Measurements from ENCODE around the gene TIGAR. TPM values are rescaled to one million over a fixed set of nuclear protein-coding genes. Genes with fewer than 3 reads are reported as not detected.

Gene TIGAR
- polyA plus RNA-seq, 3 donors, result 5.5 to 16.0 (median 11.0) TPM

- Histone ChIP-seq H3K27me3 (ENCODE audit: control insufficient read depth in 2 of 2, insufficient read depth in 2 of 2, low read length in 2 of 2) (no peaks in the 10 kb centered on the region), H3K4me3 (replicated peaks in 1 of 3; ENCODE audit: low read depth in 2 of 3, low read length in 3 of 3) (no peak overlapping the region), H3K4me1 (ENCODE audit: control insufficient read depth in 1 of 2, insufficient read depth in 2 of 2, low read length in 2 of 2) (peaks cover 43 to 52% of the 10 kb centered on the region in 2 donors), H3K9ac (ENCODE audit: insufficient read depth, low read length, poor library complexity, severe bottlenecking) (no peak overlapping the region), H3K27ac (ENCODE audit: low read depth in 1 of 2, low read length in 2 of 2) (no peak overlapping the region), H3K79me2 (ENCODE audit: insufficient read depth, low read length) (peaks cover 14% of the 10 kb centered on the region), H4K20me1 (ENCODE audit: insufficient read depth, low read length) (no peaks in the 10 kb centered on the region), H2AFZ (ENCODE audit: insufficient read depth, low read depth, low read length, poor library complexity, severe bottlenecking) (no peak overlapping the region), H3K36me3 (replicated peaks in 1 of 2; ENCODE audit: control insufficient read depth in 1 of 2, insufficient read depth in 2 of 2, low read length in 2 of 2) (peaks cover 27 to 47% of the 10 kb centered on the region in 2 donors), H3K9me3 (replicated peaks in 1 of 2; ENCODE audit: control insufficient read depth in 1 of 2, insufficient read depth in 1 of 2, low read length in 2 of 2) (no peaks in the 10 kb centered on the region), H3K4me2 (replicated peaks; ENCODE audit: extremely low read depth, low read length, poor library complexity, severe bottlenecking) (no peak overlapping the region)
- Mint-ChIP-seq H3K27ac (no peak overlapping the region), H3K36me3 (peaks cover 60 to 79% of the 10 kb centered on the region in 2 donors), H3K27me3 (ENCODE audit: low read depth in 3 of 3) (peaks cover 0 to 4% (median 2%) of the 10 kb centered on the region in 3 donors), H3K4me3 (no peak overlapping the region), H3K4me1 (peaks cover 51% of the 10 kb centered on the region), H3K9me3 (peaks cover 0 to 2% (median 0%) of the 10 kb centered on the region in 7 donors)
- intact Hi-C loops (cut with micrococcal nuclease), result no loop called here
- no peak for TF ChIP-seq CTCF (IDR thresholded peaks at IDR 0.05)
- DNase-seq, result no peak
- WGBS (ENCODE audit: insufficient coverage), result 80% methylated on average over 1 of the region's 4 CpGs
These were observed 36.7 kb upstream of the TIGAR start for GRCh38 chr12:4284306-4284705.

GRCh38 chr12:4285070-4285469 lies 35.9 kb upstream of the TIGAR start:
- peaks cover 0 to 4% (median 2%) of the 10 kb centered on the region in 3 donors for H3K27me3 Mint-ChIP-seq (ENCODE audit: low read depth in 3 of 3)
- peaks cover 56% of the 10 kb centered on the region for H3K4me1 Mint-ChIP-seq
- no CpG with 5 or more reads among the region's 8 CpGs for WGBS (ENCODE audit: insufficient coverage)
- Histone ChIP-seq H3K9ac (ENCODE audit: insufficient read depth, low read length, poor library complexity, severe bottlenecking) (no peak overlapping the region), H3K4me1 (ENCODE audit: control insufficient read depth in 1 of 2, insufficient read depth in 2 of 2, low read length in 2 of 2) (peaks cover 50 to 58% of the 10 kb centered on the region in 2 donors), H3K79me2 (ENCODE audit: insufficient read depth, low read length) (peaks cover 15% of the 10 kb centered on the region), H4K20me1 (ENCODE audit: insufficient read depth, low read length) (no peaks in the 10 kb centered on the region), H3K9me3 (replicated peaks in 1 of 2; ENCODE audit: control insufficient read depth in 1 of 2, insufficient read depth in 1 of 2, low read length in 2 of 2) (no peaks in the 10 kb centered on the region), H3K4me2 (replicated peaks; ENCODE audit: extremely low read depth, low read length, poor library complexity, severe bottlenecking) (no peak overlapping the region), H2AFZ (ENCODE audit: insufficient read depth, low read depth, low read length, poor library complexity, severe bottlenecking) (no peak overlapping the region), H3K27me3 (ENCODE audit: control insufficient read depth in 2 of 2, insufficient read depth in 2 of 2, low read length in 2 of 2) (no peaks in the 10 kb centered on the region), H3K27ac (ENCODE audit: low read depth in 1 of 2, low read length in 2 of 2) (no peak overlapping the region), H3K36me3 (replicated peaks in 1 of 2; ENCODE audit: control insufficient read depth in 1 of 2, insufficient read depth in 2 of 2, low read length in 2 of 2) (peaks cover 21 to 42% of the 10 kb centered on the region in 2 donors), H3K4me3 (replicated peaks in 1 of 3; ENCODE audit: low read depth in 2 of 3, low read length in 3 of 3) (no peak overlapping the region)
- intact Hi-C loops (cut with micrococcal nuclease), result loop anchor here in 1 of 2 donors (5.0 kb wide), 1 partner anchor 37 kb away; the partner anchor contains the start of gene TIGAR
- no peak overlapping the region for H3K4me3 Mint-ChIP-seq
- no peak for DNase-seq
- no peak for TF ChIP-seq CTCF (IDR thresholded peaks at IDR 0.05)
- peaks cover 0 to 2% (median 0%) of the 10 kb centered on the region in 7 donors for H3K9me3 Mint-ChIP-seq
- H3K36me3 Mint-ChIP-seq, result peaks cover 60 to 73% of the 10 kb centered on the region in 2 donors
- H3K27ac Mint-ChIP-seq, result peak overlapping the region in 1 of 7 donors; percentile 72

Measured in CD14-positive monocyte (primary cell).